ENCODE results near the gene IGFL1.
"Not testable (repeated sequence)": the region's sequence is repeated elsewhere in the genome, so short reads cannot be mapped to it uniquely, and the experiment has no call there.

IGFL1 gene

GRCh38 chr19:46206682-46207081 lies 22.9 kb upstream of the IGFL1 start:
- in situ Hi-C loops (cut with MboI; ENCODE audit: low sequenced_read_pairs) = no loop called here
- Histone ChIP-seq H3K4me1 (no peaks in the 10 kb centered on the region), H3K27me3 (ENCODE audit: low read depth) (peaks cover 11% of the 10 kb centered on the region; the same call in 1 of the 2 replicates), H3K36me3 (replicated peaks) (no peaks in the 10 kb centered on the region), H3K9me3 (no peaks in the 10 kb centered on the region), H3K4me3 (no peak overlapping the region)
- DNase-seq (ENCODE audit: low spot score in 2 of 2) = no peak

DNA sequence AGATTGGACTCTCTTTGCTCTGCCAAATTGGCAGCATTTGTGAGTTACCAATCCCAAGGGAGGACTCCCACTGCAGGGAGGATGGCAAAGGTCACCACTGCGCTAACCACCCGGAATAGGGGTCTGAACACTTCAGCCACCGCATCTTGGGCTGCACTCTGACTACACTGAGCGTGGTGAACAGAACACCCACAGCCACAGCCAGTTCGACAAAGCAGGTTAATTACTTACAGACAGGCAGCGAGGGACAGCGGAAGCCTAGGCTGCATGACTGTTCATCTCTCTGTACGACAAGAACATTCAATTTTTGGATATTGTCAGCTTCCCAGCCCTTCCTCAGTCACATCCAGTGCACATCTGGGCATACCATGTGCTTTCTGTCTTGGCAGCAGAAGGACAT lies 21.7 kb upstream of the IGFL1 start:
- peaks cover 13% of the 10 kb centered on the region; the same call in 1 of the 2 replicates for H3K27me3 ChIP-seq (ENCODE audit: low read depth)
- H3K4me1 ChIP-seq; H3K4me3 ChIP-seq; H3K9me3 ChIP-seq; DNase-seq (ENCODE audit: low spot score in 2 of 2); in situ Hi-C loops (cut with MboI; ENCODE audit: low sequenced_read_pairs); H3K36me3 ChIP-seq (replicated peaks): not testable (repeated sequence)

- Histone ChIP-seq H3K27me3 (ENCODE audit: low read depth) (peaks cover 18% of the 10 kb centered on the region), H3K4me1 (no peaks in the 10 kb centered on the region), H3K9me3 (no peaks in the 10 kb centered on the region), H3K36me3 (replicated peaks) (no peaks in the 10 kb centered on the region), H3K4me3 (no peak overlapping the region)
- in situ Hi-C loops (cut with MboI; ENCODE audit: low sequenced_read_pairs) = no loop called here
- no peak for DNase-seq (ENCODE audit: low spot score in 2 of 2)
Measured at GRCh38 chr19:46209051-46209450, 20.5 kb upstream of the IGFL1 start.

DNA sequence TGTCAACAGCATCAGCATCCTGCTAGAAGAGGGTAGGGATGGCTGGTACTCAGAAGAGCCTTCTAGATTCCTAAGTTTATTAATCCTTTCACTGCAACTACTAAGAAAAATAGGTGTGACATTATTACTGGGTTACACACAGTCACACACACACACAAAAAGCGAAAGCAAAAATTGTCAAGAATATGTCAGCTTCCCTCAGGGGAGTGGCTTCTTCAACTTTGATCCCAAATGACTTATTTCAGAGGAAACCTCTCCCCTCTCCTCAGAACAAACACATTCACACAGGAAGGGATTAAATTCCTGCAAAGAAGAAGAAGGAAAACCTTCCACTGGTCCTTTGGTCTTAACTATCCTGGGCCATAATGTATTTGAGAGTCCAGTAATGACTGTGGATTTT lies 20.1 kb upstream of the IGFL1 start:
- in situ Hi-C loops (cut with MboI; ENCODE audit: low sequenced_read_pairs) = no loop called here
- H3K4me1 ChIP-seq = no peaks in the 10 kb centered on the region
- peaks cover 18% of the 10 kb centered on the region for H3K27me3 ChIP-seq (ENCODE audit: low read depth)
- no peak for DNase-seq (ENCODE audit: low spot score in 2 of 2)
- no peak overlapping the region for H3K4me3 ChIP-seq
- no peaks in the 10 kb centered on the region for H3K36me3 ChIP-seq (replicated peaks)
- no peaks in the 10 kb centered on the region for H3K9me3 ChIP-seq

- H3K9me3 ChIP-seq = no peaks in the 10 kb centered on the region
- no peaks in the 10 kb centered on the region for H3K36me3 ChIP-seq (replicated peaks)
- no peaks in the 10 kb centered on the region for H3K4me1 ChIP-seq
- H3K27me3 ChIP-seq (ENCODE audit: low read depth) = peaks cover 18% of the 10 kb centered on the region
- H3K4me3 ChIP-seq = no peak overlapping the region
- in situ Hi-C loops (cut with MboI; ENCODE audit: low sequenced_read_pairs) = no loop called here
- no peak for DNase-seq (ENCODE audit: low spot score in 2 of 2)
Measured at GRCh38 chr19:46210669-46211068, 18.9 kb upstream of the IGFL1 start.

DNA sequence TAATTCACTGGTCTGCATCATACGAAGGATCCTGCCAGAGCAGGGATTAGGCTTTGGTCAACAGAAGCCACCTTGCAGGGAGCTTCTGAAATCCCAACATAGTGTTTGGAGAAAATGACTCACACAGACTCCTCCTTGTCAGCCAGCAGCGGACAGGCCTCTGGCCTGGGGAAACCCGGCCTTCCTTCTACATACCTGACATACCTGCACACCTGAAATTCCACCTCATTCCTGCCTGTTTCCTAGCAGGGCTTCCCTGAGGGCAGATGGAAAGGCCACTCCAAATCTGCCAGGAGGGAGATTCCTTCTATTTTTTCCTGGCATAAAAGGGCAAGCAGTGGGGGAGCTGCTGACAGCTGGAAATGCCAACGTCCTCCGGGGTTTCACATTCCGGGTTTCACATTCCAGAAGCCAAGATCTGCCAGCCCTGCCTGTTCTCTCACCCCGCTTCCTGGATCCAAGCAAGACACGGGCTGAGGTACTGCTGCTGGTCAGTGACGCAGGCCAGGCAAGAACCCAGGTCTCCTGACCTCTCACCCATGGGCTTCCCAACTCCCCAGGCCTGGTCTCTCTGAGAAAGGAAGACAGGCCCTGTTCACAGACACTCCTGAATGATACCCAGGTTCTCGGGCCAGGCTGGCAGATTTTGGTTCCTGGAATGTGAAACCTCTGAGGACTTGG lies 18.2 kb upstream of the IGFL1 start:
- no peak for DNase-seq (ENCODE audit: low spot score in 2 of 2)
- Histone ChIP-seq H3K4me1 (no peaks in the 10 kb centered on the region), H3K4me3 (no peak overlapping the region), H3K27me3 (ENCODE audit: low read depth) (peaks cover 18% of the 10 kb centered on the region), H3K9me3 (no peaks in the 10 kb centered on the region), H3K36me3 (replicated peaks) (no peaks in the 10 kb centered on the region)
- in situ Hi-C loops (cut with MboI; ENCODE audit: low sequenced_read_pairs) = no loop called here

GRCh38 chr19:46212592-46212991 lies 16.9 kb upstream of the IGFL1 start:
- H3K9me3 ChIP-seq; DNase-seq (ENCODE audit: low spot score in 2 of 2); H3K36me3 ChIP-seq (replicated peaks); H3K4me3 ChIP-seq; in situ Hi-C loops (cut with MboI; ENCODE audit: low sequenced_read_pairs); H3K4me1 ChIP-seq: not testable (repeated sequence)
- H3K27me3 ChIP-seq (ENCODE audit: low read depth) = peaks cover 18% of the 10 kb centered on the region

GRCh38 chr19:46213156-46213555 lies 16.4 kb upstream of the IGFL1 start:
- DNase-seq (ENCODE audit: low spot score in 2 of 2) = no peak
- Histone ChIP-seq H3K4me1 (no peaks in the 10 kb centered on the region), H3K9me3 (no peaks in the 10 kb centered on the region), H3K4me3 (no peak overlapping the region), H3K27me3 (ENCODE audit: low read depth) (peaks cover 14% of the 10 kb centered on the region), H3K36me3 (replicated peaks) (no peaks in the 10 kb centered on the region)
- in situ Hi-C loops (cut with MboI; ENCODE audit: low sequenced_read_pairs) = no loop called here

- Histone ChIP-seq H3K4me1 (no peaks in the 10 kb centered on the region), H3K36me3 (replicated peaks) (no peaks in the 10 kb centered on the region), H3K9me3 (no peaks in the 10 kb centered on the region), H3K4me3 (no peak overlapping the region), H3K27me3 (ENCODE audit: low read depth) (peaks cover 14% of the 10 kb centered on the region)
- in situ Hi-C loops (cut with MboI; ENCODE audit: low sequenced_read_pairs) = no loop called here
- no peak for DNase-seq (ENCODE audit: low spot score in 2 of 2)
Measured at GRCh38 chr19:46213806-46214205, 15.7 kb upstream of the IGFL1 start.

DNA sequence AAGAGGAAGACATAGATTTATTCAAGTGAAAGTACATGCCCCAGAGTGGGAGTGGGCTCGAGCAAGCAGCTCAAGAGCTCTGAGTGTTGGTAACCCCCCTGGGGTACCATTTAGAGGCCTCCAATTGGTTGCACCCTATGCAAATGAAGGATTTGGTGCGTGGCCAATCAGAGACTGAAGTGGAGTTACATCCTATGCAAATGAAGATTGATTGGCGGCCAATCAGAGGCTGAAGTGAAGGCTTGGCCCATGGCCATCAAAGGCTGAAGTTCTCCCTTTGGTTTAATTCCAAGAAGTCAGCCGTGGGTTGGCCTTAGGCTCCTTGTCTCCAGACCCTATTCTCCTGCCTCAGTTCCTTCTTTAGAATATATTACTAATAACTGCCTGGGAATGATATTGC lies 12.9 kb upstream of the IGFL1 start:
- Histone ChIP-seq H3K4me3 (no peak overlapping the region), H3K4me1 (no peaks in the 10 kb centered on the region), H3K27me3 (ENCODE audit: low read depth) (peaks cover 8% of the 10 kb centered on the region), H3K36me3 (replicated peaks) (no peaks in the 10 kb centered on the region), H3K9me3 (no peaks in the 10 kb centered on the region)
- in situ Hi-C loops (cut with MboI; ENCODE audit: low sequenced_read_pairs) = no loop called here
- no peak for DNase-seq (ENCODE audit: low spot score in 2 of 2)

GRCh38 chr19:46217476-46217875 lies 12.1 kb upstream of the IGFL1 start:
- Histone ChIP-seq H3K4me1 (no peaks in the 10 kb centered on the region), H3K9me3 (no peaks in the 10 kb centered on the region), H3K36me3 (replicated peaks) (no peaks in the 10 kb centered on the region), H3K4me3 (no peak overlapping the region), H3K27me3 (ENCODE audit: low read depth) (peaks cover 5% of the 10 kb centered on the region)
- in situ Hi-C loops (cut with MboI; ENCODE audit: low sequenced_read_pairs) = no loop called here
- no peak for DNase-seq (ENCODE audit: low spot score in 2 of 2)

- Histone ChIP-seq H3K4me1 (no peaks in the 10 kb centered on the region), H3K27me3 (ENCODE audit: low read depth) (peaks cover 2% of the 10 kb centered on the region), H3K36me3 (replicated peaks) (no peaks in the 10 kb centered on the region), H3K9me3 (no peaks in the 10 kb centered on the region), H3K4me3 (no peak overlapping the region)
- in situ Hi-C loops (cut with MboI; ENCODE audit: low sequenced_read_pairs) = no loop called here
- peak in 1 of 2 experiments; percentile 71 for DNase-seq (ENCODE audit: low spot score in 2 of 2)
Measured at GRCh38 chr19:46218160-46218559, 11.4 kb upstream of the IGFL1 start.

DNA sequence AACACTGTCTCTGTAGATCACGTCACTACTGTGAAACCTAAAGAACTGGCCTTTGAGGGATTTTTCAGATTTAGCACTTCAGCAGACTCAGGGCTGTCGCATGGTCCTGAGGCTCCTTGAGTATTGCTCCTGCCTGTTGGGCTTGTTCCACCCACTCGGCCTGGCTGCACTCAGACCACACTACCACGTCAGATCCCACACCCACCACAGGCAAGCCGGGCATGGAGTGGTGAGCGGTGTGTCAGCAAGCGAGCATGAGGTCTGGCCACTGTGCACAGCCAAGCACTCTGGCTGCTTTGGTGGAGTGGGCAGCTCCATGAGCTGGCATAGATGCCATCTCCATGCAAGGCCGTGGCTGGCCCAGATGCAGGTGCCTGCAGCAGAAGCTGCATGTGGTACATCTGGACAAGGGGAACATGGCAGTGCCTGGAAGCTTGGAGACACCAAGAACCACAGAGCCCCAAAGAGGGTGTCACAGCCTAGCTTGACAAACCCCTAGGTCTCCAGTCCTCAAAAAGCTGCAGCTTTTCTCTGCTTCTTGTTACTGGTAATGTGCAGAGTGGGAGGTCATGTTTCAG lies 9.4 kb upstream of the IGFL1 start:
- no peak overlapping the region for H3K4me3 ChIP-seq
- no peaks in the 10 kb centered on the region for H3K9me3 ChIP-seq
- in situ Hi-C loops (cut with MboI; ENCODE audit: low sequenced_read_pairs) = no loop called here
- DNase-seq (ENCODE audit: low spot score in 2 of 2) = no peak
- H3K36me3 ChIP-seq (replicated peaks) = no peaks in the 10 kb centered on the region
- no peaks in the 10 kb centered on the region for H3K27me3 ChIP-seq (ENCODE audit: low read depth)
- no peaks in the 10 kb centered on the region for H3K4me1 ChIP-seq

- Histone ChIP-seq H3K4me3 (no peak overlapping the region), H3K9me3 (no peaks in the 10 kb centered on the region), H3K4me1 (no peaks in the 10 kb centered on the region), H3K36me3 (replicated peaks) (no peaks in the 10 kb centered on the region), H3K27me3 (ENCODE audit: low read depth) (no peaks in the 10 kb centered on the region)
- DNase-seq (ENCODE audit: low spot score in 2 of 2) = no peak
- in situ Hi-C loops (cut with MboI; ENCODE audit: low sequenced_read_pairs) = no loop called here
Measured at GRCh38 chr19:46221152-46221551, 8.4 kb upstream of the IGFL1 start.
